K562 (cell line): ENCODE results near the gene PLCL1. TPM values are rescaled to one million over a fixed set of nuclear protein-coding genes. Genes with fewer than 3 reads are reported as not detected.

Source experiments
- ATAC-seq: fragments of 200-7000 bp; cut with Tn5 transposase; 3 replicates; pipeline ENCODE4 v1.9.1; 2020; ENCODE audit warnings: moderate library complexity
- BruUV-seq: library from RNA; stranded (reverse); fragments of 400-500 nt; replicated peaks from 2 replicates; lab custom pipeline; 2021; lab: Mats Ljungman, UMichigan
- CTCF ChIA-PET: fragments of 300-600 bp; formaldehyde crosslinking; extraction: SDS; loops from one replicate; lab custom pipeline; 2021; ENCODE audit warnings: low intra/inter-chr PET ratio; lab: Yijun Ruan, JAX
- POLR2A ChIA-PET: fragments of 300-600, 350-650 bp; sonication (Branson Sonifier 250); formaldehyde crosslinking; extraction: SDS; loops from one replicate; lab custom pipeline; 2021; ENCODE audit warnings: antibody characterized with exemption, inconsistent platforms; lab: Yijun Ruan, JAX
- DNase-seq, 4 experiments: peaks; one replicate each; pipeline versions ENCODE4 v3.0.0 to v3.0.0-alpha.2; 2011 to 2018; ENCODE audit warnings: low spot score in 3 of 4, mixed read lengths in 3 of 4; ENCODE audit errors: extremely low read depth in 1 of 4
- FAIRE-seq: peaks from 2 replicates; lab custom pipeline; 2011; peaks lifted over from hg19 to GRCh38; lab: Jason Lieb, UNC
- H2AFZ ChIP-seq: 2 replicates; pipeline ENCODE4 v1.6.0; 2011; ENCODE audit warnings: low read depth, low read length, control low read depth, inconsistent platforms
- H3K27ac ChIP-seq: fragments of 200-600 bp; 3 replicates; pipeline ENCODE4 v1.8.0; 2011; ENCODE audit warnings: low read depth, mild to moderate bottlenecking, control low read depth, inconsistent platforms, low read length, moderate library complexity, mixed read lengths; ENCODE audit errors: extremely low read depth
- H3K27me3 ChIP-seq, 2 experiments: fragments of 300-600 bp in 1 of 2; 2 replicates in 1 of 2; 3 replicates in 1 of 2; pipeline versions ENCODE4 v1.6.0 to v1.8.0; 2011; ENCODE audit warnings: inconsistent platforms in 2 of 2, low read length in 2 of 2, mild to moderate bottlenecking in 1 of 2, mixed read lengths in 1 of 2, moderate library complexity in 1 of 2; ENCODE audit not compliant: control insufficient read depth in 2 of 2, insufficient read depth in 2 of 2
- H3K36me3 ChIP-seq: fragments of 300-600 bp; 3 replicates; pipeline ENCODE4 v1.8.0; 2011; ENCODE audit warnings: mild to moderate bottlenecking, low read length, inconsistent platforms; ENCODE audit not compliant: control insufficient read depth, insufficient read depth
- H3K4me1 ChIP-seq, 2 experiments: fragments of 200-600 bp in 1 of 2; replicated peaks in 1 of 2; 2 replicates in 1 of 2; 3 replicates in 1 of 2; pipeline versions ENCODE4 v1.5.1 to v1.8.0; 2011; ENCODE audit warnings: inconsistent platforms in 2 of 2, low read length in 2 of 2, mild to moderate bottlenecking in 1 of 2, mixed read lengths in 1 of 2, moderate library complexity in 1 of 2; ENCODE audit not compliant: control insufficient read depth in 2 of 2, insufficient read depth in 2 of 2
- H3K4me2 ChIP-seq: 2 replicates; pipeline ENCODE4 v1.6.1; 2011; ENCODE audit warnings: low read length, control low read depth, inconsistent platforms, mixed read lengths; ENCODE audit not compliant: insufficient read depth
- H3K4me3 ChIP-seq: fragments of 200-600 bp; sonication (generic), shearing (Covaris generic); 2 replicates; pipeline ENCODE4 v1.5.1; 2016; ENCODE audit warnings: control low read depth, inconsistent platforms
- H3K79me2 ChIP-seq: fragments of 200-600 bp; 3 replicates; pipeline ENCODE4 v1.8.0; 2011; ENCODE audit warnings: low read length, inconsistent platforms; ENCODE audit not compliant: control insufficient read depth, insufficient read depth
- H3K9ac ChIP-seq, 2 experiments: 2 replicates each; pipeline versions ENCODE4 v1.6.0 to v1.6.1; 2011; ENCODE audit warnings: low read depth in 2 of 2, low read length in 2 of 2, control low read depth in 1 of 2, inconsistent platforms in 1 of 2, mild to moderate bottlenecking in 1 of 2, mixed read lengths in 1 of 2; ENCODE audit not compliant: insufficient read depth in 1 of 2
- H3K9me1 ChIP-seq: one replicate; pipeline ENCODE4 v1.6.0; 2011; ENCODE audit warnings: inconsistent platforms, mild to moderate bottlenecking, low read length, moderate library complexity; ENCODE audit not compliant: control insufficient read depth, insufficient read depth
- H3K9me3 ChIP-seq: replicated peaks from 2 replicates; pipeline ENCODE4 v1.5.1; 2011; ENCODE audit warnings: low read depth, low read length, inconsistent platforms; ENCODE audit not compliant: control insufficient read depth, insufficient read depth
- H4K20me1 ChIP-seq: replicated peaks from 2 replicates; pipeline ENCODE4 v1.6.1; 2011; ENCODE audit warnings: low read length, inconsistent platforms, mixed read lengths; ENCODE audit not compliant: control insufficient read depth, insufficient read depth
- ADNP ChIP-seq: fragments of 200-800 bp; sonication (Bioruptor generic); IDR thresholded peaks from 2 replicates; pipeline ENCODE4 v1.6.1; 2016; ENCODE audit warnings: missing genetic modification characterization, missing compliant biosample characterization
- ATF7 ChIP-seq: fragments of 450-650 bp; IDR thresholded peaks from 2 replicates; pipeline ENCODE4 v1.7.1; 2014; ENCODE audit warnings: mild to moderate bottlenecking, moderate library complexity
- BRD9 ChIP-seq: fragments of 450-650 bp; IDR thresholded peaks from 2 replicates; pipeline ENCODE4 v1.6.1; 2018; ENCODE audit warnings: low read depth; ENCODE audit not compliant: partially characterized antibody
- CBFA2T3 ChIP-seq: fragments of 450-650 bp; IDR thresholded peaks from 2 replicates; pipeline ENCODE4 v1.6.1; 2017
- CTBP1 ChIP-seq: fragments of 450-650 bp; IDR thresholded peaks from 2 replicates; pipeline ENCODE4 v1.6.1; 2016; ENCODE audit warnings: borderline replicate concordance
- DPF2 ChIP-seq: fragments of 450-650 bp; IDR thresholded peaks from 2 replicates; pipeline ENCODE4 v1.6.1; 2016
- EZH2 ChIP-seq: IDR thresholded peaks from 2 replicates; pipeline ENCODE4 v1.6.1; 2012; ENCODE audit warnings: low read depth, mild to moderate bottlenecking, inconsistent platforms, low read length, borderline replicate concordance
- FOS ChIP-seq: IDR thresholded peaks from 3 replicates; pipeline ENCODE4 v1.6.1; 2011; ENCODE audit not compliant: insufficient read length; ENCODE audit errors: extremely low read depth
- JUN ChIP-seq, 2 experiments: sonication (generic) in 1 of 2; formaldehyde crosslinking in 1 of 2; IDR thresholded peaks; 2 replicates each; pipeline versions ENCODE4 v1.6.1 to v1.8.0; 2012 to 2022; ENCODE audit warnings: borderline replicate concordance in 2 of 2, mild to moderate bottlenecking in 2 of 2, improper control_type of control experiment in 1 of 2, low read depth in 1 of 2, low read length in 1 of 2, missing genetic modification reagents in 1 of 2
- MTA1 ChIP-seq: fragments of 450-650 bp; IDR thresholded peaks from 2 replicates; pipeline ENCODE4 v1.6.1; 2017; ENCODE audit warnings: borderline replicate concordance
- NFATC3 ChIP-seq: fragments of 450-650 bp; IDR thresholded peaks from 2 replicates; pipeline ENCODE4 v1.6.1; 2017; ENCODE audit warnings: mild to moderate bottlenecking
- PTBP1 ChIP-seq: fragments of 200-400 bp; formaldehyde crosslinking; IDR thresholded peaks from 2 replicates; pipeline ENCODE4 v1.6.1; 2017; ENCODE audit warnings: low read depth, low read length
- RCOR1 ChIP-seq, 2 experiments: IDR thresholded peaks; 2 replicates each; pipeline ENCODE4 v1.6.1; 2012; ENCODE audit warnings: low read depth in 2 of 2, low read length in 2 of 2, borderline replicate concordance in 1 of 2, improper control_type of control experiment in 1 of 2
- TBL1XR1 ChIP-seq, 2 experiments: IDR thresholded peaks; 2 replicates each; pipeline ENCODE4 v1.6.1; 2012; ENCODE audit warnings: improper control_type of control experiment in 2 of 2, low read length in 2 of 2, mild to moderate bottlenecking in 1 of 2
- ZEB2 ChIP-seq: fragments of 450-650 bp; IDR thresholded peaks from 2 replicates; pipeline ENCODE4 v1.6.1; 2016
- ZNF165 ChIP-seq: fragments of 250-450 bp; sonication (Bioruptor Pico); IDR thresholded peaks from 2 replicates; pipeline ENCODE4 v1.4.0; 2020; ENCODE audit warnings: borderline replicate concordance
- ZNF589 ChIP-seq: fragments of 200-800 bp; sonication (Bioruptor generic); IDR thresholded peaks from 2 replicates; pipeline ENCODE4 v1.6.1; 2016; ENCODE audit warnings: low read depth, missing genetic modification characterization, missing compliant biosample characterization
- in situ Hi-C: fragments of 300-500 bp; cut with MboI; formaldehyde crosslinking; loops from 4 replicates; pipeline ENCODE4 v1.15.0; 2018; ENCODE audit warnings: inconsistent platforms, mixed read lengths
- intact Hi-C: fragments of 100-400 bp; cut with micrococcal nuclease; formaldehyde crosslinking; loops from 2 replicates; pipeline ENCODE4 v1.14.2; 2022
- polyA plus RNA-seq, 8 experiments: library from polyadenylated mRNA; depleted of rRNA in 4 of 8; stranded (reverse) in 5 of 8; unstranded in 3 of 8; fragments of >200 nt; fragmentation: Nextera tagmentation in 2 of 8; fragmentation: Illumina TruSeq in 1 of 8; extraction: Ambion mirVana in 2 of 8; extraction: Trizol in 1 of 8; gene quantifications; 2 replicates each; pipeline versions ENCODE4 v1.2.1 to v1.2.3, GENCODE V29; 2011 to 2014; ENCODE audit warnings: inconsistent platforms in 1 of 8, missing spikeins in 1 of 8
- total RNA-seq, 7 experiments: library from RNA; depleted of rRNA in 6 of 7; stranded (reverse); fragments of >200 nt in 6 of 7; fragmentation: Illumina TruSeq in 2 of 7; extraction: Trizol in 2 of 7; gene quantifications; 2 replicates each; pipeline versions ENCODE4 v1.2.1 to v1.2.3, GENCODE V29; 2011 to 2021; ENCODE audit warnings: low replicate concordance in 1 of 7
- TF ChIP-seq, protein P1 (sequence below): sonication (generic); IDR thresholded peaks from 2 replicates; pipeline ENCODE4 v1.6.1; 2016
- TF ChIP-seq, protein P2 (sequence below), 2 experiments: fragments of 450-650 bp in 1 of 2; sonication (generic) in 1 of 2; formaldehyde crosslinking in 1 of 2; IDR thresholded peaks in 1 of 2; conservative IDR thresholded peaks in 1 of 2; 2 replicates each; pipeline versions ENCODE4 v1.6.1 to v1.8.1; 2016 to 2023; ENCODE audit warnings: mild to moderate bottlenecking in 2 of 2, moderate library complexity in 2 of 2, inconsistent platforms in 1 of 2, missing genetic modification reagents in 1 of 2
- TF ChIP-seq, protein P3 (sequence below): IDR thresholded peaks from 2 replicates; pipeline ENCODE4 v1.6.1; 2016; ENCODE audit warnings: missing genetic modification characterization, missing compliant biosample characterization

PLCL1 gene
- total and polyA plus RNA-seq, 9 of the 15 experiments (the other 6 are each of a cell fraction or from before 2014, with no cell fraction given), result 2.0 to 17.7 (median 8.6) TPM

DNA sequence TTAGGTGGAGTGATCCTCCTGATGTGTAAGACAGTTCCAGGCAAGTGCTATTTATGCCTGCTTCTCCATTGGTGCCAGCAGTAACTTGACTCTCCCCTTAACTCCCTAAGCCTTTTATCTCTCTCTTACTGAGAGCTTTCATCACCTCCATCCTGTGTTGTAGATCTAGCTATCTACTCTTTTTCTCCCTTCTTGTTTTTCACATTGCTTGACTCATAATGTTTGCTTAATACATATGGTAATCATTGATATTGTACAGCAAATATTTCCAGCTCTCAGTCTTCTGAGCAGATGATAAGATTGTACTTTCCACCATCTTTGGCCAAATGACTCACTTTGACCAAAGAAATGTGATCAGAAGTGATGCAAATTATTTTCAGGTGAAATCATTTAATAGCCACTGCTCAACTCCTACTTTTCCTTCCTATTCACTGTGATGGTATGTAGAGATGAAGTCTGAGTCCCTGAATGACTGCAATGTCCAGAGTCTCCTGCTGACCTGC lies 165.0 kb downstream of the PLCL1 start:
- no peaks in the 10 kb centered on the region for H4K20me1 ChIP-seq
- no peaks in the 10 kb centered on the region; the same call in none of the 3 replicates for H3K36me3 ChIP-seq
- DNase-seq, result peak; percentile 11 to 56 (median 33)
- peak overlapping the region; percentile 69; the same call in 2 of the 3 replicates for H3K27ac ChIP-seq
- H3K4me2 ChIP-seq, result peak overlapping the region; percentile 3; the same call in 1 of the 2 replicates
- peak; percentile 80 for FAIRE-seq
- intact Hi-C loops (no loop called here), in situ Hi-C loops (no loop called here)
- POLR2A ChIA-PET, result interaction anchor here (0.6 to 1.1 kb wide), 4 partner anchors 9 to 801 kb away, joined by 3 to 4 read pairs (median 3); no protein-coding TSS in a partner anchor
- peak; percentile 89 for ATAC-seq
- no peak overlapping the region for H3K4me3 ChIP-seq
- CTCF ChIA-PET, result no interaction called here
- H2AFZ ChIP-seq, result no peak overlapping the region
- no peaks in the 10 kb centered on the region for H3K27me3 ChIP-seq
- H3K4me1 ChIP-seq, result peaks cover 0 to 37% of the 10 kb centered on the region in 2 experiments; a peak in 4 of 5 replicates
- BruUV-seq, result no TSS peak
- peaks cover 84% of the 10 kb centered on the region for H3K79me2 ChIP-seq
- H3K9ac ChIP-seq, result no peak overlapping the region; a peak in 1 of 4 replicates
- H3K9me1 ChIP-seq, result no peaks in the 10 kb centered on the region
- peaks cover 2% of the 10 kb centered on the region for H3K9me3 ChIP-seq
- peak; percentile 48 for TF ChIP-seq ATF7
- peak; percentile 33 for TF ChIP-seq FOS
- peak; percentile 71; the same call in 1 of the 2 replicates for TF ChIP-seq ZEB2
- peak in 1 of 2 experiments; percentile 85; a peak in 2 of 4 replicates for TF ChIP-seq RCOR1 (IDR thresholded peaks at IDR 0.05; ENCODE audit: borderline replicate concordance in 1 of 2, low read depth in 2 of 2, low read length in 2 of 2)
- peak; percentile 62; the same call in 1 of the 2 replicates for TF ChIP-seq MTA1
- TF ChIP-seq ADNP (tag), result 0 out of 2 replicates have a peak, but pooled peaks have one; percentile 42
- peak; percentile 80 for TF ChIP-seq NFATC3
- TF ChIP-seq, protein P1, sequence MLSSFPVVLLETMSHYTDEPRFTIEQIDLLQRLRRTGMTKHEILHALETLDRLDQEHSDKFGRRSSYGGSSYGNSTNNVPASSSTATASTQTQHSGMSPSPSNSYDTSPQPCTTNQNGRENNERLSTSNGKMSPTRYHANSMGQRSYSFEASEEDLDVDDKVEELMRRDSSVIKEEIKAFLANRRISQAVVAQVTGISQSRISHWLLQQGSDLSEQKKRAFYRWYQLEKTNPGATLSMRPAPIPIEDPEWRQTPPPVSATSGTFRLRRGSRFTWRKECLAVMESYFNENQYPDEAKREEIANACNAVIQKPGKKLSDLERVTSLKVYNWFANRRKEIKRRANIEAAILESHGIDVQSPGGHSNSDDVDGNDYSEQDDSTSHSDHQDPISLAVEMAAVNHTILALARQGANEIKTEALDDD, result peak; percentile 62; the same call in 1 of the 2 replicates
- TF ChIP-seq DPF2, result peak; percentile 93
- no peak for TF ChIP-seq PTBP1
- TF ChIP-seq, protein P2, sequence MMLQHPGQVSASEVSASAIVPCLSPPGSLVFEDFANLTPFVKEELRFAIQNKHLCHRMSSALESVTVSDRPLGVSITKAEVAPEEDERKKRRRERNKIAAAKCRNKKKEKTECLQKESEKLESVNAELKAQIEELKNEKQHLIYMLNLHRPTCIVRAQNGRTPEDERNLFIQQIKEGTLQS (IDR thresholded peaks at IDR 0.05), result peak; percentile 88
- TF ChIP-seq, protein P2 (CRISPR knock-in tag; conservative IDR thresholded peaks at IDR 0.05), result no peak
- TF ChIP-seq EZH2, result no peak
- TF ChIP-seq CBFA2T3, result peak; percentile 87
- TF ChIP-seq JUN (IDR thresholded peaks at IDR 0.05; ENCODE audit: borderline replicate concordance, low read depth, low read length), result 0 out of 2 replicates have a peak, but pooled peaks have one; percentile 22
- TF ChIP-seq JUN (CRISPR knock-in tag; IDR thresholded peaks at IDR 0.05; ENCODE audit: borderline replicate concordance), result no peak
- 0 out of 2 replicates have a peak, but pooled peaks have one; percentile 47 for TF ChIP-seq ZNF589
- TF ChIP-seq CTBP1, result peak; percentile 82
- no peak for TF ChIP-seq ZNF165 (CRISPR knock-in tag)
- peak; percentile 26 for TF ChIP-seq BRD9
- peak in 1 of 2 experiments; percentile 65; a peak in 1 of 4 replicates for TF ChIP-seq TBL1XR1 (IDR thresholded peaks at IDR 0.05; ENCODE audit: low read length in 2 of 2)
- TF ChIP-seq, protein P3, sequence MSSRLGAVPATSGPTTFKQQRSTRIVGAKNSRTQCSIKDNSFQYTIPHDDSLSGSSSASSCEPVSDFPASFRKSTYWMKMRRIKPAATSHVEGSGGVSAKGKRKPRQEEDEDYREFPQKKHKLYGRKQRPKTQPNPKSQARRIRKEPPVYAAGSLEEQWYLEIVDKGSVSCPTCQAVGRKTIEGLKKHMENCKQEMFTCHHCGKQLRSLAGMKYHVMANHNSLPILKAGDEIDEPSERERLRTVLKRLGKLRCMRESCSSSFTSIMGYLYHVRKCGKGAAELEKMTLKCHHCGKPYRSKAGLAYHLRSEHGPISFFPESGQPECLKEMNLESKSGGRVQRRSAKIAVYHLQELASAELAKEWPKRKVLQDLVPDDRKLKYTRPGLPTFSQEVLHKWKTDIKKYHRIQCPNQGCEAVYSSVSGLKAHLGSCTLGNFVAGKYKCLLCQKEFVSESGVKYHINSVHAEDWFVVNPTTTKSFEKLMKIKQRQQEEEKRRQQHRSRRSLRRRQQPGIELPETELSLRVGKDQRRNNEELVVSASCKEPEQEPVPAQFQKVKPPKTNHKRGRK (tag), result no peak
